Measurements from ENCODE around the gene OSBPL6.
"Not testable (repeated sequence)": the region's sequence is repeated elsewhere in the genome, so short reads cannot be mapped to it uniquely, and the experiment has no call there.

The OSBPL6 gene

GRCh38 chr2:178193823-178194599, at the start of gene OSBPL6:
TSS of gene OSBPL6 (plus strand) at chr2:178194512. CDS start at chr2:178306185, 111,673 bp downstream.
- peak; percentile 46 for DNase-seq (ENCODE audit: low read depth)

- no peak for DNase-seq (ENCODE audit: low read depth)
Measured at GRCh38 chr2:178152033-178152432, 42.3 kb upstream of the OSBPL6 start.

GRCh38 chr2:178152542-178152941, 41.8 kb upstream of the OSBPL6 start:
- DNase-seq (ENCODE audit: low read depth), result no peak

DNA sequence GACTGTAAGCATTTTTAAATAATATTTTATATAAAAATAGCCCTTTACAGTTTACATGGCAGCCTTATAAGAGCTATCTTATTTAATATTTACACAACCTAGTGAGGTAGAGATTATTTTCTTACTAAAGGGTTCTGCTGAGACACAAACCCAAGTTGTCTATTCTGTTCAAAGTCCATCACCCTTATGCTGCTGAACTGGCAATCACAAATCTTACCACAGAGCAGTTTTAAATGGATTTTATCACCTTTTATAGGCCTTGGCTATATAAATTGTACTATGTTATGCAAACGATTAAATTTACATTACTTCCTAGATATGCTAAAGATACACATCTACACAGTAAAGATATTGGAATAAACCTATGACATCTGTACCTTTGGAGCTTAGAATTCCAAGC, 41.3 kb upstream of the OSBPL6 start:
- no peak for DNase-seq (ENCODE audit: low read depth)

- not testable (repeated sequence) for DNase-seq (ENCODE audit: low read depth)
Measured at GRCh38 chr2:178153878-178154277, 40.4 kb upstream of the OSBPL6 start.

DNA sequence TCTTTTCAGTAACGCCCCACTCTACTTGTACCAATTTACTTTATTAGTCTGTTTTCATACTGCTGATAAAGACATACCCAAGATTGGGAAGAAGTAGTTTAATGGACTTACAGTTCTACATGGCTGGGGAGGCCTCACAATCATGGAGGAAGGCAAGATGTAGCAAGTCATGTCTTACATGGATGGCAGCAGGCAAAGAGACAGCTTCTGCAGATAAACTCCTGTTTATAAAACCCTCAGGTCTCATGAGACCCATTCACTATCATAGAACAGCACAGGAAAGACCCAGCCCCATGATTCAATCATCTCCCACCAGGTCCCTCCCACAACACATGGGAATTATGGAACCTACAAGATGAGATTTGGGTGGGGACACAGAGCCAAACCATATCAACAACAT, 38.8 kb upstream of the OSBPL6 start:
- DNase-seq (ENCODE audit: low read depth), result no peak

GRCh38 chr2:178157574-178157973, 36.7 kb upstream of the OSBPL6 start:
- DNase-seq (ENCODE audit: low read depth), result no peak

DNA sequence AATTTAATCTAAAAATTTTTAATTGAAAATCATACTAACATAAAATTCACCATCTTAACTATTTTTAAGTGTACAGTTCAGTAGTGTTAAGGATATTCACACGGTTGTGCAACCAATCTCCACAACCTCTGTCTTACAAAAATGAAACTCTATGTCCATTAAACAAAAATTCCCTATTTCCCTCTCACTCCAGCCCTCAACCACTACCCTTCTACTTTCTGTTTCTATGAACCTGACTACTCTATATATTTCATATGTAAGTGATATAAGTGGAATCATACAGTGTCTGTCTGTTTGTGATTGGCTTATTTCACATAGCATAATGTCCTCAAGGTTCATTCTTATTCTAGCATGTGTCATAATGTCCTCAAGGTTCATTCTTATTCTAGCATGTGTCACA, 34.3 kb upstream of the OSBPL6 start:
- no peak for DNase-seq (ENCODE audit: low read depth)

DNA sequence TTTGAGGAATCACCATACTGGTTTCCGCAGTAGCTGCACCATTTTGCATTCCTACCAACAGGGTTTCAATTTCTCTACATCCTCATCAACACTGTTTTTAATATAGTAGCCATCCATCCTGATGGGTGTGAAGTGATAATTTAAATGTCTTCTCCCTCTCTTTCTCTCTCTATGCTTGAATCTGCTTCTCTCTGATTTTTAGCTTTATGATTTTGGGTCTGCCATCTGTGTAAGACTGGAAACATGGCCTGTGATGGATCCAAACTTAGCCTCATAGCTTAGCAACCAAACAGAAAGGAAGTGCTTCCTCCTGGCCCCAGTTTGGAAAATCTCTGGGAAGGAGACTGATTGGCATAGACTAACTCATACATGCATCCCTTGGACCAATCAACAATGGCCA, 33.7 kb upstream of the OSBPL6 start:
- no peak for DNase-seq (ENCODE audit: low read depth)

GRCh38 chr2:178163395-178163794, 30.9 kb upstream of the OSBPL6 start:
- no peak for DNase-seq (ENCODE audit: low read depth)

DNA sequence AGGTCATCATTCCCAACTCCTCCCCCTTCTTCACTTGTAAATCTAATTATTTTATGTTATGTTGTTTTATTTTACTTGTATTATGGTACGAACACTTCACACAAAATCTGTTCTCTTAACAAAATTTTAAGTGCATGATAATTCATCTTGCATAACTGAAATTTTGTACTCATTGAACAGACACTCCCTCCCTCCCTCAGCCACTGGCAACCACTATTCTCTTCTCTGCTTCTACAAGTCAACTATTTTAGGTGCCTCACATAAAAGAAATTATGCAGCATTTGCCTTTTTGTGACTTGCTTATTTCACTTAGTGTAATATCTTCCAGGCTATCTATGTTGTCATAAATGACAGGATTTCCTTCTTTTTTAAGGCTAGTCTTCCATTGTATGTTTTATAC, 30.4 kb upstream of the OSBPL6 start:
- no peak for DNase-seq (ENCODE audit: low read depth)

DNA sequence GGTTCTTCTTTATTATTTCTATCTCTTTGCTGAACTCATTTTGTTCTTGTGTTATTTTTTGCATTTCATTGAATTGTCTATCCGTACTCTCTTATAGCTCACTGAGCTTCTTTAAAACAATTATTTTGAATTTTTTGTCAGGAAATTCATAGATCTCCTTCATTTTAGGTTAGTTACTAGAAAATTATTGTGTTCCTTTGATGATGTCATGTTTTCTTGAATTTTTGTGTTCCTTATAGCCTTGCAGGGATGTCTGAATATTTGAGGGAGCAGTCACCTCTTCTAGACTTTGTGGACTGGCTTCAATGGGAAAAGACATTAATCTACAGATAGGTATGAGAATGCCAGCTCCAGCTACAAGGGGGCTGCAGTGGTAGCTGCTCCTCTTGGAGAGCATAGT, 20.7 kb upstream of the OSBPL6 start:
- DNase-seq (ENCODE audit: low read depth), result no peak

DNA sequence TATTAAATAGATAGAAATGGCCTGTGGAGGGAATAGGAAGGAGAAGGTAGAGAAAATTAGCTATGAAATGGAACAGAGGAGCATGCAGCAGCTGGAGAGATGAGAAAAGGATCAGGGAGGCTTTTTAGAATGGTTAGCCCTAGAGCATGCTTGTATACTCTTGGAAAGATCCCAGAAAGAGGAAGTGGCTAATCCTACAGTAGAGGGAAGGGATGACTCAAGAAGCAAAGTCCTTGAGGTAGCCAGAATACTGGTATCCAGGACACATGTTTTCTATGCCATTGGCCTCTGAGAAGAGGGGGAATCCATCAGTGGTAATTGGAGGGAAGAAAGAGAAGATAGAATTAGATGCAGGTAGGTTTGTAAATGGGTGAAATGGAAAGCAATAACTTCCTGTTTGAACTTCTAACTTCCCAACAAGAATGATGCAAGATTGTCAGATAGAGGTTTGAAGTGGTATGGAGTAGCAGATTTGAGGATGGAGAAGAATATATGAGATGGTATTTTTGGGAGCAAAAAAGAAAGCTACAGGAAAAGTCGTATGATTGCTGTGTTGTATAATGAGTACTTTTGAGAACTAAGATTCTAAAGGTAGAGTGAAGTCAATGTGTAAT, 17.1 kb upstream of the OSBPL6 start:
- no peak for DNase-seq (ENCODE audit: low read depth)

- DNase-seq (ENCODE audit: low read depth), result not testable (repeated sequence)
Measured at GRCh38 chr2:178180648-178181047, 13.7 kb upstream of the OSBPL6 start.

DNA sequence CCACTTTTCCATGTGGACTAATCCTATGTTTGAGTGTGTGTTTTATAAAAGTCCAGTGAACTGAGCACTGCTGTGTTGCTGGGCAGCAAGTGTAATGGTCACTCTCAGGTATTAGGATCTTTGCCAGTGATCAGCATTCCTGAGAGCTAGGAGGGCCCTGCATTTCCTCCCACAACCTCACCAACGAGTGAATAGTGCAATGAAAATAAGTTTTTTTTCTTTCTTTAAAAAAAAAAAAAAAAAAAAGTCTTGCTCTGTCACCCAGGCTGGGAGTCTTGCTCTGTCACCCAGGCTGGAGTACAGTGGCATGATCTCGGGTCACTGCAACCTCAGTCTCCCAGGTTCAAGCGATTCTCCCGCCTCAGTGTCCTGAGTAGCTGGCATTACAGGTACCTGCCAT, 6.5 kb upstream of the OSBPL6 start:
- no peak for DNase-seq (ENCODE audit: low read depth)

DNA sequence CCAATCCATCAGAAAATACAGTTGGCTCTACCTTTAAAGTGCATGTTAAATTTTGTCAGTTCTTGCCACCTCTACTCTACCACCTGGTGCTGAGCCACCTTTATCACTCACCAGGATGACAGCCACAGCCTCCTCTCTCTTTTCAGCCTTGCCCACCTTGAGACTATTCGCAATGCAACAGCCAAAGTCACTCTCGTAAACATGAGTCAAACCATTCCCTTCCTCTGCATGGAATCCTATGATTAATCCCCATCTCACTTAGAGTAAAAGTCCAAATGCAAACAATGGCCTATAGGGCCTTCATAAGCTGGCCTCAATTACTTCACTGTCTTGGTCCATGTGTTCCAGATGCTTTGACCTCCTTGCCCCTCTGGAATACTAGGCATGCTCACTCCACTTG, 5.8 kb upstream of the OSBPL6 start:
- DNase-seq (ENCODE audit: low read depth), result no peak

DNA sequence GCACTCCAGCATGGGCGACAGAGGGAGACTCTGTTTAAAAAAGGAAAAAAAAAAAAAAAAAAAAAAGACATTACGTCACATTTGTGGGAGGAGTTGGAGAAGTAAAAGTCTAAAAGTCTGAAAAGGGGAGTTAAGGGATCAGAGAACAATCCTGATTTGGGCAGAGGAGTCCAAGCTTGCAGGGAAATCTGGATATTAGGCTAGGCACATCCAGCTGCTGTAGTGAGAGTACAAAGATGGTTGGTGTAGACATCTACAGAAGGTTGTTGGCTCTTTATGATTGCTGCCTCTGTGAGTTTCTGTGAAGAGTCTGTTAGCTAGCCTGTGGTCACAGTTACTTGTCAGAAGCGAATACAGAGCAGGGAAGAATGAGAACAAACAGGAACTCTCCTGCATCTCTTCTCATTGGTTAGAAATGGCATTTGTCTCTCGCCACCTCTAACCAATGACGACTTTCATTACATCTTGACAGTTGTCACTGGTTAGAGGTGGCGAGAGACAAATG, 3.3 kb upstream of the OSBPL6 start:
- no peak for DNase-seq (ENCODE audit: low read depth)

DNA sequence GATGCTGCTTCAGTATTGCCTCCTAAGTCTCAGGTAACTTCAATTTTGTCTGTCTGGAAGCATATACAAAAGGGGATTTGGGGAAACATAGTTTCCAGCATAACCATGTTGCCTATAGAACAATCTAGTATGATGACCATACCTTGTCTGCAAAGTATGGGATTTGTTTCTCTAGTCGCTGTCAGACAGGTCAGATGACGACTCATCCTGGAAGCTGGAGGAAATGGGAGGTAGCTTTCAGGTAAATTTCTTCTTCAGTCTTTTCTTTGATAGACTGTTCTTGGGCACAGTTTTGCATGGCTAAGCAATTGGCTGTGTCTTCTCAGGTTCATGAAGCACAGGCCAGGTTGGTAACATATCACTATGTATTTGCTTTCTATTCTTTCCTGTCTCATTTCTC, 2.8 kb upstream of the OSBPL6 start:
- DNase-seq (ENCODE audit: low read depth), result no peak

DNA sequence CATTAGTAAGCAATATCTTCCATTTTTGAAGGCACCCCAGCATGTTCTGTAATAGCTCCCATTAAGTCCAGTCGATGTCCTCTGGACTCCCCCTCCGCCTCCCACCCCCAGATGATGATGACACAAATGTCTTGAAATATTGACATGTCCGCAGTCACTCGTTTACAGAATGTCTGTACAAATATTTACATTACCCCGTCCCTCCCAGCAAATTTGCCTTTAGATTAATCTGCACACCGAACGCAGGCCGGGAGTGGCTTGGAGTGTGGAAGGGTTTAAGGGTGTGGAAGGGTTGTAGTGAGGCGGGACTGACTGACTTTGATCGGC, 853 bp upstream of the OSBPL6 start:
- no peak for DNase-seq (ENCODE audit: low read depth)

- DNase-seq (ENCODE audit: low read depth), result no peak
Measured at GRCh38 chr2:178194600-178195389, 483 bp downstream of the OSBPL6 start.

- no peak for DNase-seq (ENCODE audit: low read depth)
Measured at GRCh38 chr2:178195390-178196166, 1.3 kb downstream of the OSBPL6 start.

DNA sequence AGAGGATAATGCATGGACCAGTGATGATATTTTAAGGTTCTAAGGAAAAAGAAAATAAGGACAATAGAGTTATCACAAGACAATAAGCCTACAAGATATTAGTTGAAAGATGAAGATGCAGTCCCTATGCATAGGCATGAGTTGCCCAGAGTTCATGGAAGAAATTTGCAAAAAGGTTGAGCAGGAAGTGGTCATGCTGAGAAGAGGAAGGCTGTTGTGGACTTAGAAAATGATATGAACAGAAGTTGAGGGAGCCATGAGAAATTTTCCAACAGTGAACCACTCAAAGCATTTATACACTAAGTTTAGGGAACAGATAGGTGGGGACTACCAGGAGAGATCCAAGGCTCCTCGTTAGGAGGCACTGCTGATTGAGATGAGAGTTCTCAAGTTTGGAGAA, 3.5 kb downstream of the OSBPL6 start:
- DNase-seq (ENCODE audit: low read depth), result no peak
